ENCODE data around the gene MFAP4. TPM values are rescaled to one million over a fixed set of nuclear protein-coding genes. Genes with fewer than 3 reads are reported as not detected.

MFAP4 gene
- total RNA-seq, 1 experiment from 2014 or later = not detected

GRCh38 chr17:19342611-19343255 lies 44.3 kb downstream of the MFAP4 start:
- H3K27ac ChIP-seq = no peak overlapping the region
- no peak overlapping the region for H2AFZ ChIP-seq
- H3K27me3 ChIP-seq (ENCODE audit: insufficient read depth, low read depth) = no peaks in the 10 kb centered on the region
- no TSS peak for BruUV-seq (replicated peaks)
- DNase-seq = no peak
- intact Hi-C loops (cut with micrococcal nuclease; ENCODE audit: unreplicated experiment) = no loop called here
- CTCF ChIA-PET = no interaction called here
- POLR2A ChIA-PET (ENCODE audit: unreplicated experiment) = no interaction called here
- H3K36me3 ChIP-seq (ENCODE audit: low read depth) = no peaks in the 10 kb centered on the region; the same call in 1 of the 2 replicates
- no peaks in the 10 kb centered on the region for H4K20me1 ChIP-seq (ENCODE audit: insufficient read depth)
- H3K4me1 ChIP-seq (replicated peaks; ENCODE audit: insufficient read depth) = peaks cover 15% of the 10 kb centered on the region
- no peaks in the 10 kb centered on the region for H3K9me3 ChIP-seq (ENCODE audit: insufficient read depth, low read depth)
- peaks cover 40% of the 10 kb centered on the region for H3F3A ChIP-seq (ENCODE audit: insufficient read depth, low read depth)
- no peaks in the 10 kb centered on the region for H3K9me2 ChIP-seq (ENCODE audit: insufficient read depth)
- H3K4me3 ChIP-seq = no peak overlapping the region
- no peaks in the 10 kb centered on the region for H3K79me2 ChIP-seq (ENCODE audit: low read depth)
- H3K4me2 ChIP-seq = no peak overlapping the region
- no peak for TF ChIP-seq CTCF (conservative IDR thresholded peaks at IDR 0.05)
- no peak for TF ChIP-seq EZH2 (IDR thresholded peaks at IDR 0.05; ENCODE audit: low read depth)

- intact Hi-C loops (cut with micrococcal nuclease; ENCODE audit: unreplicated experiment) = no loop called here
- peaks cover 32% of the 10 kb centered on the region for H3F3A ChIP-seq (ENCODE audit: insufficient read depth, low read depth)
- no peaks in the 10 kb centered on the region for H4K20me1 ChIP-seq (ENCODE audit: insufficient read depth)
- H3K27ac ChIP-seq = no peak overlapping the region
- no peak for DNase-seq
- POLR2A ChIA-PET (ENCODE audit: unreplicated experiment) = interaction anchor here (0.6 kb wide), 1 partner anchor 16 kb away, joined by 3 read pairs; no protein-coding TSS in a partner anchor
- H3K9me2 ChIP-seq (ENCODE audit: insufficient read depth) = no peaks in the 10 kb centered on the region
- CTCF ChIA-PET = no interaction called here
- no TSS peak for BruUV-seq (replicated peaks)
- no peaks in the 10 kb centered on the region; the same call in 1 of the 2 replicates for H3K36me3 ChIP-seq (ENCODE audit: low read depth)
- no peak overlapping the region for H3K4me3 ChIP-seq
- no peaks in the 10 kb centered on the region for H3K27me3 ChIP-seq (ENCODE audit: insufficient read depth, low read depth)
- peaks cover 7% of the 10 kb centered on the region for H3K4me1 ChIP-seq (replicated peaks; ENCODE audit: insufficient read depth)
- no peaks in the 10 kb centered on the region for H3K79me2 ChIP-seq (ENCODE audit: low read depth)
- H3K9me3 ChIP-seq (ENCODE audit: insufficient read depth, low read depth) = no peaks in the 10 kb centered on the region
- H3K4me2 ChIP-seq = no peak overlapping the region
- H2AFZ ChIP-seq = no peak overlapping the region
- TF ChIP-seq EZH2 (IDR thresholded peaks at IDR 0.05; ENCODE audit: low read depth) (no peak), CTCF (conservative IDR thresholded peaks at IDR 0.05) (no peak)
These were observed 45.1 kb downstream of the MFAP4 start for GRCh38 chr17:19341641-19342610.

- CTCF ChIA-PET = no interaction called here
- intact Hi-C loops (cut with micrococcal nuclease; ENCODE audit: unreplicated experiment) = no loop called here
- Histone ChIP-seq H4K20me1 (ENCODE audit: insufficient read depth) (no peaks in the 10 kb centered on the region), H3K4me3 (no peak overlapping the region), H2AFZ (no peak overlapping the region), H3K9me3 (ENCODE audit: insufficient read depth, low read depth) (no peaks in the 10 kb centered on the region), H3K27ac (no peak overlapping the region), H3F3A (ENCODE audit: insufficient read depth, low read depth) (peaks cover 30% of the 10 kb centered on the region), H3K9me2 (ENCODE audit: insufficient read depth) (no peaks in the 10 kb centered on the region), H3K36me3 (ENCODE audit: low read depth) (no peaks in the 10 kb centered on the region; the same call in 1 of the 2 replicates), H3K27me3 (ENCODE audit: insufficient read depth, low read depth) (no peaks in the 10 kb centered on the region), H3K4me1 (replicated peaks; ENCODE audit: insufficient read depth) (peaks cover under 1% of the 10 kb centered on the region; the same call in 1 of the 2 replicates), H3K4me2 (no peak overlapping the region), H3K79me2 (ENCODE audit: low read depth) (no peaks in the 10 kb centered on the region)
- POLR2A ChIA-PET (ENCODE audit: unreplicated experiment) = interaction anchor here (0.6 kb wide), 1 partner anchor 16 kb away, joined by 3 read pairs; no protein-coding TSS in a partner anchor
- DNase-seq = no peak
- BruUV-seq (replicated peaks) = no TSS peak
- TF ChIP-seq CTCF (conservative IDR thresholded peaks at IDR 0.05) = no peak
- no peak for TF ChIP-seq EZH2 (IDR thresholded peaks at IDR 0.05; ENCODE audit: low read depth)
These were observed 45.8 kb downstream of the MFAP4 start for GRCh38 chr17:19341211-19341631.

Data from PC-9 (cell line).